H1 (cell line): ENCODE measurements around the gene UBE2D2. TPM values are rescaled to one million over a fixed set of nuclear protein-coding genes. Genes with fewer than 3 reads are reported as not detected.
A peak's percentile ranks its signal among the peaks of the same experiment; 100 is the strongest.

Source experiments
- CTCF ChIA-PET: fragments of 300-600 bp; sonication (Branson Sonifier 250); formaldehyde crosslinking; loops from one replicate; lab custom pipeline; 2021; ENCODE audit not compliant: partially characterized antibody; lab: Charles Lee
- POLR2A ChIA-PET: fragments of 300-600 bp; sonication (Branson Sonifier 250); formaldehyde crosslinking; loops from one replicate; lab custom pipeline; 2021; ENCODE audit warnings: inconsistent platforms; ENCODE audit not compliant: partially characterized antibody; lab: Charles Lee
- DNase-seq, 2 experiments: peaks; one replicate each; pipeline versions ENCODE4 v3.0.0 to v3.0.0-alpha.2; 2010 to 2022; ENCODE audit warnings: low spot score in 2 of 2, low read depth in 1 of 2, mixed read lengths in 1 of 2
- FAIRE-seq: peaks from 2 replicates; lab custom pipeline; 2011; peaks lifted over from hg19 to GRCh38; lab: Jason Lieb, UNC
- H2AFZ ChIP-seq: 2 replicates; pipeline ENCODE4 v1.8.1; 2012; ENCODE audit warnings: low read length, inconsistent platforms
- H2AK5ac ChIP-seq: 2 replicates; pipeline ENCODE4 v1.6.1; 2013; ENCODE audit warnings: low read depth, low read length
- H2BK120ac ChIP-seq: replicated peaks from 2 replicates; pipeline ENCODE3; 2013; ENCODE audit warnings: low read depth, low read length, inconsistent platforms
- H2BK12ac ChIP-seq: 2 replicates; pipeline ENCODE4 v1.6.1; 2013; ENCODE audit warnings: low read depth, low read length
- H2BK15ac ChIP-seq: 2 replicates; pipeline ENCODE4 v1.6.1; 2013; ENCODE audit warnings: low read length
- H2BK20ac ChIP-seq: 2 replicates; pipeline ENCODE4 v1.6.1; 2013; ENCODE audit warnings: low read length
- H2BK5ac ChIP-seq: 2 replicates; pipeline ENCODE4 v1.6.1; 2013; ENCODE audit warnings: low read depth, low read length
- H3K14ac ChIP-seq: 2 replicates; pipeline ENCODE4 v1.6.1; 2013; ENCODE audit warnings: inconsistent platforms; ENCODE audit not compliant: insufficient read length
- H3K18ac ChIP-seq: 2 replicates; pipeline ENCODE4 v1.6.1; 2013; ENCODE audit warnings: low read length; ENCODE audit errors: extremely low read depth
- H3K23ac ChIP-seq: 2 replicates; pipeline ENCODE4 v1.6.1; 2013; ENCODE audit warnings: inconsistent platforms; ENCODE audit not compliant: insufficient read length
- H3K23me2 ChIP-seq: 2 replicates; pipeline ENCODE4 v1.6.1; 2013; ENCODE audit warnings: low read depth, low read length
- H3K27ac ChIP-seq: 2 replicates; pipeline ENCODE4 v1.6.1; 2011; ENCODE audit warnings: low read depth, low read length, inconsistent platforms
- H3K27me3 ChIP-seq, 4 experiments: replicated peaks in 1 of 4; 1 replicate in 1 of 4; 2 replicates in 3 of 4; pipeline versions ENCODE4 v1.6.1 to v1.8.1; 2011 to 2013; ENCODE audit warnings: low read length in 3 of 4, mild to moderate bottlenecking in 3 of 4, inconsistent platforms in 2 of 4, mixed read lengths in 2 of 4, moderate library complexity in 1 of 4; ENCODE audit not compliant: control insufficient read depth in 3 of 4, insufficient read depth in 3 of 4; ENCODE audit errors: extremely low read depth in 1 of 4
- H3K36me3 ChIP-seq, 4 experiments: 2 replicates each; pipeline versions ENCODE4 v1.6.1 to v1.8.1; 2011 to 2013; ENCODE audit warnings: mild to moderate bottlenecking in 4 of 4, low read length in 3 of 4, moderate library complexity in 2 of 4, control low read depth in 1 of 4, inconsistent platforms in 1 of 4; ENCODE audit not compliant: insufficient read depth in 4 of 4, control insufficient read depth in 2 of 4
- H3K4ac ChIP-seq: replicated peaks from 2 replicates; pipeline ENCODE3; 2013; ENCODE audit warnings: low read length, low read depth, mixed read lengths, inconsistent platforms; ENCODE audit not compliant: insufficient read length
- H3K4me1 ChIP-seq, 4 experiments: replicated peaks in 1 of 4; 1 replicate in 1 of 4; 2 replicates in 3 of 4; pipeline versions ENCODE4 v1.6.1 to v1.8.1; 2011 to 2013; ENCODE audit warnings: low read length in 3 of 4, inconsistent platforms in 2 of 4, mixed read lengths in 1 of 4; ENCODE audit not compliant: insufficient read depth in 4 of 4, control insufficient read depth in 3 of 4
- H3K4me2 ChIP-seq, 2 experiments: 2 replicates each; pipeline versions ENCODE4 v1.6.1 to v1.8.1; 2011 to 2013; ENCODE audit warnings: low read depth in 2 of 2, low read length in 2 of 2, control low read depth in 1 of 2, inconsistent platforms in 1 of 2, mild to moderate bottlenecking in 1 of 2; ENCODE audit not compliant: insufficient read depth in 1 of 2
- H3K4me3 ChIP-seq, 4 experiments: fragments of 200-600, 300-600 bp in 1 of 4; sonication (generic), shearing (Covaris generic), sonication (Bioruptor Twin) in 1 of 4; 2 replicates each; pipeline versions ENCODE4 v1.5.1 to v1.8.1; 2011 to 2016; ENCODE audit warnings: low read length in 4 of 4, low read depth in 3 of 4, control low read depth in 2 of 4, inconsistent platforms in 2 of 4, mild to moderate bottlenecking in 2 of 4, mixed read lengths in 1 of 4, moderate library complexity in 1 of 4; ENCODE audit not compliant: insufficient read depth in 2 of 4; ENCODE audit errors: extremely low read depth in 1 of 4
- H3K56ac ChIP-seq: replicated peaks from 2 replicates; pipeline ENCODE3; 2013; ENCODE audit warnings: low read depth, mild to moderate bottlenecking, mixed read lengths, low read length, inconsistent platforms; ENCODE audit not compliant: insufficient read length
- H3K79me1 ChIP-seq: 2 replicates; pipeline ENCODE4 v1.6.1; 2013; ENCODE audit warnings: low read depth, low read length, control low read depth
- H3K79me2 ChIP-seq, 2 experiments: 2 replicates each; pipeline versions ENCODE4 v1.6.1 to v1.8.1; 2012 to 2013; ENCODE audit warnings: low read length in 2 of 2, mild to moderate bottlenecking in 2 of 2, inconsistent platforms in 1 of 2; ENCODE audit not compliant: insufficient read depth in 2 of 2, control insufficient read depth in 1 of 2
- H3K9ac ChIP-seq, 4 experiments: replicated peaks in 1 of 4; 1 replicate in 1 of 4; 2 replicates in 3 of 4; pipeline versions ENCODE4 v1.6.1 to v1.8.1; 2011 to 2013; ENCODE audit warnings: low read depth in 3 of 4, low read length in 3 of 4, control low read depth in 2 of 4, mild to moderate bottlenecking in 2 of 4, moderate library complexity in 2 of 4, inconsistent platforms in 1 of 4; ENCODE audit errors: extremely low read depth in 1 of 4
- H3K9me3 ChIP-seq, 2 experiments: 2 replicates each; pipeline versions ENCODE4 v1.6.1 to v1.8.1; 2012 to 2013; ENCODE audit warnings: mild to moderate bottlenecking in 2 of 2, moderate library complexity in 2 of 2, control low read depth in 1 of 2, inconsistent platforms in 1 of 2, low read depth in 1 of 2, low read length in 1 of 2, mixed read lengths in 1 of 2; ENCODE audit not compliant: insufficient read depth in 2 of 2
- H4K20me1 ChIP-seq, 2 experiments: replicated peaks in 1 of 2; 2 replicates each; pipeline versions ENCODE3 to v1.8.1; 2011 to 2013; ENCODE audit warnings: inconsistent platforms in 2 of 2, low read length in 2 of 2, mild to moderate bottlenecking in 1 of 2; ENCODE audit not compliant: insufficient read depth in 2 of 2, control insufficient read depth in 1 of 2
- H4K5ac ChIP-seq: 2 replicates; pipeline ENCODE4 v1.6.1; 2013; ENCODE audit warnings: low read length, low read depth, mixed read lengths, inconsistent platforms; ENCODE audit not compliant: insufficient read length
- H4K8ac ChIP-seq: 2 replicates; pipeline ENCODE4 v1.8.0; 2013; ENCODE audit warnings: mild to moderate bottlenecking, moderate library complexity, low read length, inconsistent platforms; ENCODE audit not compliant: insufficient read depth; ENCODE audit errors: extremely low read depth
- H4K91ac ChIP-seq: replicated peaks from 2 replicates; pipeline ENCODE3; 2013; ENCODE audit warnings: low read length, mixed read lengths, inconsistent platforms; ENCODE audit not compliant: insufficient read length
- ASH2L ChIP-seq: fragments of 200-600, 300-600 bp; sonication (generic); IDR thresholded peaks from one replicate; pipeline ENCODE4 v1.7.1; 2017; ENCODE audit warnings: low read length
- CHD1 ChIP-seq: IDR thresholded peaks from 2 replicates; pipeline ENCODE4 v1.6.1; 2012; ENCODE audit warnings: low read depth, low read length, improper control_type of control experiment
- JUN ChIP-seq: IDR thresholded peaks from 2 replicates; pipeline ENCODE4 v1.6.1; 2011; ENCODE audit warnings: low read depth, mild to moderate bottlenecking, improper control_type of control experiment, low read length
- KDM4A ChIP-seq: IDR thresholded peaks from one replicate; pipeline ENCODE4 v1.7.1; 2012; ENCODE audit warnings: low read depth, mild to moderate bottlenecking, moderate library complexity, low read length, inconsistent platforms; ENCODE audit not compliant: severe bottlenecking
- KDM5A ChIP-seq: fragments of 200-600 bp; IDR thresholded peaks from 2 replicates; pipeline ENCODE4 v1.7.1; 2012; ENCODE audit warnings: mild to moderate bottlenecking, low read length, inconsistent platforms, mixed read lengths
- MAX ChIP-seq: IDR thresholded peaks from 2 replicates; pipeline ENCODE4 v1.6.1; 2012; ENCODE audit warnings: inconsistent platforms
- POLR2A ChIP-seq, 2 experiments: IDR thresholded peaks; 1 replicate in 1 of 2; 2 replicates in 1 of 2; pipeline ENCODE4 v1.6.1; 2011; ENCODE audit warnings: low read depth in 2 of 2, low read length in 2 of 2, mild to moderate bottlenecking in 2 of 2; ENCODE audit errors: control extremely low read depth in 1 of 2
- SAP30 ChIP-seq: fragments of 300-600 bp; sonication (generic); IDR thresholded peaks from 2 replicates; pipeline ENCODE4 v1.7.1; 2012; ENCODE audit warnings: low read length, moderate library complexity, mild to moderate bottlenecking, inconsistent platforms; ENCODE audit not compliant: insufficient read depth, insufficient replicate concordance
- SIN3A ChIP-seq, 2 experiments: IDR thresholded peaks in 1 of 2; conservative IDR thresholded peaks in 1 of 2; 2 replicates each; pipeline ENCODE4 v1.6.1; 2011 to 2012; ENCODE audit warnings: low read length in 2 of 2, improper control_type of control experiment in 1 of 2, low read depth in 1 of 2, mild to moderate bottlenecking in 1 of 2
- SP1 ChIP-seq: IDR thresholded peaks from 2 replicates; pipeline ENCODE4 v1.6.1; 2011; ENCODE audit warnings: low read depth, low read length
- TAF1 ChIP-seq: IDR thresholded peaks from 2 replicates; pipeline ENCODE4 v1.6.1; 2011; ENCODE audit warnings: mild to moderate bottlenecking, low read depth, low read length
- WGBS, 2 experiments: shearing (Covaris generic) in 1 of 2; methylation state at CpG; one replicate each; pipeline versions ENCODE4 v1.1.6 to v1.1.7; 2013 to 2015; ENCODE audit warnings: low lambda C conversion rate in 2 of 2, mixed read lengths in 2 of 2, inconsistent platforms in 1 of 2, low coverage in 1 of 2, missing lambda C conversion rate in 1 of 2; ENCODE audit not compliant: insufficient replicate concordance in 2 of 2, insufficient coverage in 1 of 2, insufficient read length in 1 of 2; ENCODE audit errors: extremely low coverage in 1 of 2, missing lambda C conversion rate in 1 of 2; 5-methylcytosine and 5-hydroxymethylcytosine counted together
- polyA plus RNA-seq, 7 experiments: library from polyadenylated mRNA; depleted of rRNA in 3 of 7; stranded (reverse) in 5 of 7; unstranded in 2 of 7; fragments of >200 nt in 5 of 7; fragments of 200-250 nt in 2 of 7; gene quantifications; 1 replicate in 5 of 7; 2 replicates in 1 of 7; 4 replicates in 1 of 7; pipeline versions ENCODE4 v1.2.1 to v1.2.3, GENCODE V29; 2011 to 2013; ENCODE audit warnings: missing spikeins in 2 of 7, mixed read lengths in 2 of 7
- total RNA-seq: library from RNA; stranded (reverse); fragmentation: NEBNext Ultra II Directional; extraction: Animal tissue kit (Norgen Biotek cat#: 25700); gene quantifications from 2 replicates; pipeline ENCODE4 v1.2.1, GENCODE V29; 2021

UBE2D2 gene
- total and polyA plus RNA-seq, 2 of the 8 experiments (the other 6 are each of a cell fraction or from before 2014, with no cell fraction given): 66.9 to 203 TPM

- peak within 1 kb of the TSS; percentile 41; the same call in 1 of the 2 replicates for H3K27ac ChIP-seq
- no peak; a peak in 2 of 4 replicates for TF ChIP-seq SIN3A (conservative IDR thresholded peaks at IDR 0.05 in 1 of 2, IDR thresholded peaks at IDR 0.05 in 1 of 2; ENCODE audit: low read depth in 1 of 2, low read length in 2 of 2)
- peak; percentile 11 for TF ChIP-seq MAX
- peak; percentile 13; the same call in 1 of the 2 replicates for TF ChIP-seq SP1
- TF ChIP-seq KDM5A: no peak
- no peak for TF ChIP-seq JUN
- TF ChIP-seq CHD1: no peak
- TF ChIP-seq TAF1: peak; percentile 72
- peak; percentile 33 for TF ChIP-seq KDM4A
- 0 out of 3 replicates have a peak, but pooled peaks of 1 of the 2 experiments have one; percentile 19 for TF ChIP-seq POLR2A (IDR thresholded peaks at IDR 0.05; ENCODE audit: control extremely low read depth in 1 of 2, low read depth in 2 of 2, low read length in 2 of 2)
- no peak for TF ChIP-seq SAP30
- peak; percentile 50 for TF ChIP-seq ASH2L
Measured at GRCh38 chr5:139648205-139649081, 87.3 kb downstream of the UBE2D2 start, which contains the start of gene CXXC5. Gene CXXC5 (plus strand): TSS chr5:139648349. CDS start chr5:139680524, 32,175 bp downstream.

More at GRCh38 chr5:139648205-139649081, 87.3 kb downstream of the UBE2D2 start, which contains the start of gene CXXC5:
- DNase-seq: peak in 1 of 2 experiments; percentile 90
- H2BK15ac ChIP-seq: peak within 1 kb of the TSS; percentile 31; the same call in 1 of the 2 replicates
- H3K4me2 ChIP-seq: peak within 1 kb of the TSS; percentile 91 to 97
- peak within 1 kb of the TSS; percentile 31 for H4K5ac ChIP-seq
- H4K20me1 ChIP-seq: peaks cover 9 to 21% of the 10 kb centered on the region in 2 experiments
- H3K9me3 ChIP-seq: no peaks in the 10 kb centered on the region
- peak within 1 kb of the TSS; percentile 60 for H4K8ac ChIP-seq
- H3K4me1 ChIP-seq: peaks cover 20 to 39% (median 33%) of the 10 kb centered on the region in 4 experiments
- peaks cover 3 to 30% (median 22%) of the 10 kb centered on the region in 4 experiments for H3K27me3 ChIP-seq
- H2BK5ac ChIP-seq: peak within 1 kb of the TSS; percentile 85
- no peak within 1 kb of the TSS for H2AK5ac ChIP-seq
- POLR2A ChIA-PET: interaction anchor here (1.0 to 14.7 kb wide), 18 partner anchors 11 to 119 kb away, joined by 3 to 212 read pairs (median 4); no protein-coding TSS in a partner anchor
- peak within 1 kb of the TSS; percentile 87 for H3K18ac ChIP-seq
- peaks cover 19 to 43% of the 10 kb centered on the region in 2 experiments for H3K79me2 ChIP-seq
- peak within 1 kb of the TSS; percentile 54 to 73 (median 64) for H3K9ac ChIP-seq
- peak within 1 kb of the TSS; percentile 75; the same call in 1 of the 2 replicates for H2BK12ac ChIP-seq
- H3K4me3 ChIP-seq: peak within 1 kb of the TSS; percentile 81 to 91 (median 90)
- peak within 1 kb of the TSS; percentile 34 for H4K91ac ChIP-seq
- H3K56ac ChIP-seq: peak within 1 kb of the TSS; percentile 55
- no peak within 1 kb of the TSS for H3K23ac ChIP-seq
- 2% methylated on average over 13 of the region's 106 CpGs; no CpG with 5 or more reads in 1 of the 2 experiments for WGBS, 2 experiments
- CTCF ChIA-PET: interaction anchor here (0.7 to 14.5 kb wide), 12 partner anchors 13 to 246 kb away, joined by 3 to 224 read pairs (median 4); no protein-coding TSS in a partner anchor
- H2BK20ac ChIP-seq: peak within 1 kb of the TSS; percentile 95; the same call in 1 of the 2 replicates
- FAIRE-seq: no peak
- peaks cover 19% of the 10 kb centered on the region for H3K79me1 ChIP-seq
- peaks cover 24% of the 10 kb centered on the region for H3K23me2 ChIP-seq
- H2AFZ ChIP-seq: no peak within 1 kb of the TSS
- H3K4ac ChIP-seq: no peak within 1 kb of the TSS
- H3K14ac ChIP-seq: no peak within 1 kb of the TSS
- H2BK120ac ChIP-seq: no peak within 1 kb of the TSS
- no peaks in the 10 kb centered on the region for H3K36me3 ChIP-seq
